ENCODE results near the gene GPER1. TPM values are rescaled to one million over a fixed set of nuclear protein-coding genes. Genes with fewer than 3 reads are reported as not detected.

The GPER1 gene
- total RNA-seq, 2 donors from 2014 or later: 4.6 to 6.9 TPM

DNA sequence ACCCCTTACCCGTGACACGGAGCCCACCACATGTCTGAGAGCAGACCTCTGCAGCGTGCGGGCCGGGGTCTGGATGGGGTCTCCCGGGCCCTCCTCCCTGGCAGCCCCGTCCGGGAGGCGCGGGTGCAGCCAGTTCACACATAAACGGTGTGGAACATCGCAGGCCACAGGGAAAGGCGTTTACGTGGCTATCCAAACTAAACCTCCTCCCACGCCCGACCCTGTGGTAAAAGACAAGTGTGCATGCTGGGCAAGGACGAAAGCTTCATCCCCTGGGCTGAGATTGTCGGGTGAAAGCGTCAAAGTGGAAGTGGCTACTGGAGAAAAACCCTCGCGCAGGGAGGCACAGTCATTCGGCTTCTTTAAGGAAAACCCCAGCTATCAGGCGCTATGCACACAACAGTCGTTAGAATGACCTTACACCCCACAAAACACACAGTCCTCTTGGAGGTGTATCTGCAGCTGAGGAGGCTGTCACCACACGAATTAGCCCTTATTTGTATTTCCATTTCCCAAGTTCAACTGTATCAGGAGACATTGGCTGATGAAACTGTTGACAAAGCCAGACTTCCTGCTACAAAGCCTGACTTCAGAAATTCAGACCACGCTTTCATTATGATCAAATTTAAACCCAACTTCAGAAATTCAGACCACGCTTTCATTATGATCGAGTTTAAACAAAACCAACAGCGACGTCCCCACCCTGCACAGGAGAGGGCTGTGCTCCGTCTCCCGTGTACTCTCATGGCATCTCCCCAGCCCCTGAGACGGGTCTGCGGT lies 15.3 kb downstream of the GPER1 start:
- no peaks in the 10 kb centered on the region for H3K9me3 ChIP-seq
- no peaks in the 10 kb centered on the region for H3K36me3 ChIP-seq
- TF ChIP-seq, protein P1, sequence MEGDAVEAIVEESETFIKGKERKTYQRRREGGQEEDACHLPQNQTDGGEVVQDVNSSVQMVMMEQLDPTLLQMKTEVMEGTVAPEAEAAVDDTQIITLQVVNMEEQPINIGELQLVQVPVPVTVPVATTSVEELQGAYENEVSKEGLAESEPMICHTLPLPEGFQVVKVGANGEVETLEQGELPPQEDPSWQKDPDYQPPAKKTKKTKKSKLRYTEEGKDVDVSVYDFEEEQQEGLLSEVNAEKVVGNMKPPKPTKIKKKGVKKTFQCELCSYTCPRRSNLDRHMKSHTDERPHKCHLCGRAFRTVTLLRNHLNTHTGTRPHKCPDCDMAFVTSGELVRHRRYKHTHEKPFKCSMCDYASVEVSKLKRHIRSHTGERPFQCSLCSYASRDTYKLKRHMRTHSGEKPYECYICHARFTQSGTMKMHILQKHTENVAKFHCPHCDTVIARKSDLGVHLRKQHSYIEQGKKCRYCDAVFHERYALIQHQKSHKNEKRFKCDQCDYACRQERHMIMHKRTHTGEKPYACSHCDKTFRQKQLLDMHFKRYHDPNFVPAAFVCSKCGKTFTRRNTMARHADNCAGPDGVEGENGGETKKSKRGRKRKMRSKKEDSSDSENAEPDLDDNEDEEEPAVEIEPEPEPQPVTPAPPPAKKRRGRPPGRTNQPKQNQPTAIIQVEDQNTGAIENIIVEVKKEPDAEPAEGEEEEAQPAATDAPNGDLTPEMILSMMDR (IDR thresholded peaks at IDR 0.05): no peak
- no peak overlapping the region for H3K27ac ChIP-seq
- no peak overlapping the region for H3K4me3 ChIP-seq
- no peak for DNase-seq (ENCODE audit: low spot score)
- H3K4me1 ChIP-seq: no peaks in the 10 kb centered on the region
- no peaks in the 10 kb centered on the region for H3K27me3 ChIP-seq

DNA sequence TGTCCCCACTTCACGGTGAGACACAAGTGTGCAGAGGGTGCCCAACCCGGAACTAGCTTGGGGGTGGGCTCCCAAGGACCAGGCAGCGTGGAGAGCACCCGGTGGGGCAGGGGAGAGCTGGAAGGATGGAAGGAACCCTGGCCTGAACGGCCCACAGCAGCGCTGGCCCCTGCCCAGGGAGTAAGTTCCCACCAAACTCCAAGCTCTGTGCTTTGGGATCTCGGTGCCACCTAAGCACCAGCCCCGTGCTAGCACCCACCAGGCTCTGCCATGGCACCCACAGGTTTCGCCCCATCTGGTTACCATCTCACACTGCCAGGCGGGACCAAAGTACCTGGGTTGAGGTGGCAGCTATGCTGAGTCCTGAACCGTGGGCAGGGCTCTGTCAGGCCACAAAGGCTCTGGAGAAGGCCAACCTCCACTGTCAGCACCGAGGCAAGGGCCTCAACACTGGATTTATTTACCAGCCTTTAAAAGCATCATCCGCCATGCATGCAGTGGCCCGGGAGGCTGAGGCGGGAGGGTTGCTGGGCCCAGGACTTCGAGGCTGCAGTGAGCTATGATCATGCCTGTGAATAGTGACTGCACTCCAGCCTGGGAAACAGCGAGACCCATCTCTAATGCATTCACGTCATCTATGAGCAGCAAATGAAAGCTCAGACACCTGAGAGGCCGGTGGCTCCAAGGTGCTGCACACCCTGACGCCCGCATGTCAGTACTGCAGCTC lies 16.0 kb downstream of the GPER1 start:
- H3K4me1 ChIP-seq: no peaks in the 10 kb centered on the region

DNA sequence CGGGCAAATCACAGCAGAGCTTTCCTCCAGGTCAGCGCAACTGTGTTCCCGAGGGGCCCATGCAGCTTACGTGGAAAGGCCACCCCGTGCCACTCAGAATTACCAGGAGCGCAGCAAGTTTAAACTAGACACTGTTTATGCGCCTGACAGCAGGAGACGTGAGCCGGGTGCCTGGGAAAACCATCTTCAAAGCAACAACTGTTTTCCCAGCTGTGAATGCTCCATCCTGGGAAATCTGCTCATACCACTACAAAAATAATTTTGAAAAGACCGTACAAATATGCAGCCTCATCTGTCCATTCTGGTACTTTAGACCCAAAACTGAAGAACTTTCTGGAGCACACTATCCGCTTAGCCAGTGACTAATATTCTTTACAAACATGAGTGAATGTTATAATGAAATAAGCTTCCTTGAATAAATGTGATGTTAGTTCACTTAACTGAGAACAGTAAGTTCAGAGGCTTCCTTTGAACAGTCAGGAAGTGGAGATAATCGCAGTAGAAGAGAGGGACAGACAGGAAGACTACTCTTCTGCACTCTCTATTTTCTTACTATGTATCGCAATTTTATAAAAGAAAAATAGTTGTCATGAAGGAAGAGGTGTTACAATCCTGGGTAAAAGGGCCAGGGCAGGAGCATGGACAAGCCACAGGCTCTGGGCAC lies 16.7 kb downstream of the GPER1 start:
- H3K4me1 ChIP-seq: no peaks in the 10 kb centered on the region
- no peak for DNase-seq (ENCODE audit: low spot score)
- no peaks in the 10 kb centered on the region for H3K27me3 ChIP-seq
- no peak overlapping the region for H3K4me3 ChIP-seq
- no peak overlapping the region for H3K27ac ChIP-seq
- TF ChIP-seq, protein P1 (IDR thresholded peaks at IDR 0.05): no peak
- H3K36me3 ChIP-seq: no peaks in the 10 kb centered on the region
- H3K9me3 ChIP-seq: no peaks in the 10 kb centered on the region

More for the DNA sequence above, 16.0 kb downstream of the GPER1 start:
- no peak for DNase-seq (ENCODE audit: low spot score)
- H3K4me3 ChIP-seq: no peak overlapping the region
- H3K27ac ChIP-seq: no peak overlapping the region
- no peaks in the 10 kb centered on the region for H3K9me3 ChIP-seq
- TF ChIP-seq, protein P1 (IDR thresholded peaks at IDR 0.05): no peak
- no peaks in the 10 kb centered on the region for H3K36me3 ChIP-seq
- no peaks in the 10 kb centered on the region for H3K27me3 ChIP-seq

DNA sequence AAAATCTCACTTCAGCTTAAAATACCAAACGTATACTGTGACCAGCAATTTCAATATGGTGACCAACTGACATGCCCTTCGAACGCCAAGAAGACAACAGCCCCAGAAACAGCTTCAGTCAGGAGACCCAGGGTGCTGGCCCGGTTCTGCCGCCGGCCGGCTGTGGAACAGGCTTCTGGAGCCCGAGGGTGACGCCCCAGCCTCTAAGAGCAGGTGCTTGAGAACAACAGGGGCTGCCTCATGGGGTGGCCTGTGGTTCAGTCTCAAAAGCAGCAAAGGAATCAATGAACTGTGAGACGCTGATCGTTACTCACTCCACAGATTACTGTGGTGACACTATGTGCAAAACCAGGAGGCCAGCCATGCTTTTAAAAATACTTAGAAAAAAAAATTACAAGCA lies 17.3 kb downstream of the GPER1 start:
- no peaks in the 10 kb centered on the region for H3K9me3 ChIP-seq
- DNase-seq (ENCODE audit: low spot score): no peak
- H3K4me1 ChIP-seq: no peaks in the 10 kb centered on the region
- H3K36me3 ChIP-seq: no peaks in the 10 kb centered on the region
- H3K27ac ChIP-seq: no peak overlapping the region
- TF ChIP-seq, protein P1 (IDR thresholded peaks at IDR 0.05): no peak
- H3K4me3 ChIP-seq: no peak overlapping the region
- no peaks in the 10 kb centered on the region for H3K27me3 ChIP-seq

DNA sequence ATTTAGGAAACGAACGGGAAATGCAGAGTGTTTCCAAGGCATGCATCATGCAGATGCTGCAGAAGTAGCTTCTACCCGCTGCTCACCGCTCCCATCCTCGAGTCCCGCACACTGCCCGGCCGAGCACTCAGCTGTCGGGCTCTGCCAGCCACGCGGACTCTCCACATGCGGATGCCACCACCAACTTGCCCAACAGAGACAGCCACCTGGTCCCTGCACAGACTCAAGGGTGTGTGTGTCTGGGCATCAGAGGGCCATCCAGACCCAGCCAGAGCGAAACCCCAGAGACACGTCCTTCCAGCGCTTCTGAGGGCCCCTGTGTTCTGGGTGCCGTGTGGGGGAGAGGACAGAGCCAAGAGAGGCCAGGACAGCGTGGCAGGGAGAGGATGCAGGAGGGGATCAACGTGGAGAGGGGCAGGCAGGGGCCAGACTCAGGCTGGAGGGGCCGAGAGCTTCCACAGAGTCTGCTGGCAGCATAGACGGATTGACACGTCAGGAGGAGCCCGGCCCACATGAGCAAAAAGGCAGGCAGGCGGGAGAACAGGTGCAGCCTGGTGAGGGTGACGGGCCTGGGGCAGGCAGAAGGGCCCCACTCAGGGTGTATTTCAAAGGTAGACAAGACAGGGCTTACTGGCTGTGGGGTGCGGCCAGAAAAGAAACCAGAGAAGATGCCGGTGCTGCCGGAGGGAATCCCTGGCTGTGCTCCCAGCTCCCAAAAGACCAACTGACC lies 18.3 kb downstream of the GPER1 start:
- H3K36me3 ChIP-seq: no peaks in the 10 kb centered on the region
- TF ChIP-seq, protein P1 (IDR thresholded peaks at IDR 0.05): no peak
- DNase-seq (ENCODE audit: low spot score): no peak
- no peaks in the 10 kb centered on the region for H3K9me3 ChIP-seq
- H3K4me1 ChIP-seq: no peaks in the 10 kb centered on the region
- H3K27me3 ChIP-seq: no peaks in the 10 kb centered on the region
- no peak overlapping the region for H3K27ac ChIP-seq
- H3K4me3 ChIP-seq: no peak overlapping the region
